HepG2 (cell line): ENCODE results near the gene KRTAP10-4. TPM values are rescaled to one million over a fixed set of nuclear protein-coding genes. Genes with fewer than 3 reads are reported as not detected.

Source experiments
- ATAC-seq: fragments of 200-7000 bp; cut with Tn5 transposase; 3 replicates; pipeline ENCODE4 v1.9.1; 2020; ENCODE audit warnings: mild to moderate bottlenecking, moderate library complexity
- BruUV-seq: library from RNA; stranded (reverse); fragments of 400-500 nt; replicated peaks from 2 replicates; lab custom pipeline; 2021; lab: Mats Ljungman, UMichigan
- CTCF ChIA-PET: fragments of 300-600 bp; formaldehyde crosslinking; extraction: SDS; loops from one replicate; lab custom pipeline; 2021; ENCODE audit warnings: low total read pairs, inconsistent platforms, low intra/inter-chr PET ratio; lab: Yijun Ruan, JAX
- POLR2A ChIA-PET: fragments of 350-600 bp; sonication (Branson Sonifier 250); formaldehyde crosslinking; loops from one replicate; lab custom pipeline; 2020; ENCODE audit warnings: antibody characterized with exemption, inconsistent platforms; lab: Yijun Ruan, JAX
- DNase-seq: peaks from one replicate; pipeline ENCODE4 v3.0.0-alpha.2; 2015; ENCODE audit warnings: low spot score
- FAIRE-seq: peaks from 3 replicates; lab custom pipeline; 2011; peaks lifted over from hg19 to GRCh38; lab: Jason Lieb, UNC
- H2AFZ ChIP-seq: one replicate; pipeline ENCODE4 v1.6.1; 2011; ENCODE audit warnings: low read length, inconsistent platforms
- H3K27ac ChIP-seq: fragments of 300-600 bp; 3 replicates; pipeline ENCODE4 v1.8.0; 2011; ENCODE audit warnings: mixed run types, mild to moderate bottlenecking, mixed read lengths, low read length, inconsistent platforms; ENCODE audit not compliant: insufficient read depth; ENCODE audit errors: extremely low read length
- H3K27me3 ChIP-seq, 2 experiments: fragments of 200-600 bp in 1 of 2; 2 replicates in 1 of 2; 3 replicates in 1 of 2; pipeline versions ENCODE4 v1.6.0 to v1.8.0; 2011; ENCODE audit warnings: low read length in 2 of 2, mild to moderate bottlenecking in 2 of 2, moderate library complexity in 2 of 2, inconsistent platforms in 1 of 2; ENCODE audit not compliant: insufficient read depth in 2 of 2, control insufficient read depth in 1 of 2
- H3K36me3 ChIP-seq, 2 experiments: fragments of 200-600 bp in 1 of 2; replicated peaks in 1 of 2; 2 replicates in 1 of 2; 3 replicates in 1 of 2; pipeline versions ENCODE4 v1.5.1 to v1.8.0; 2011; ENCODE audit warnings: low read length in 2 of 2, inconsistent platforms in 1 of 2; ENCODE audit not compliant: insufficient read depth in 2 of 2, control insufficient read depth in 1 of 2
- H3K4me1 ChIP-seq: 2 replicates; pipeline ENCODE4 v1.5.1; 2012; ENCODE audit warnings: low read length, inconsistent platforms; ENCODE audit not compliant: insufficient read depth
- H3K4me2 ChIP-seq: 2 replicates; pipeline ENCODE4 v1.6.0; 2011; ENCODE audit warnings: low read depth, low read length, inconsistent platforms
- H3K4me3 ChIP-seq, 3 experiments: fragments of 200-600 bp in 1 of 3; sonication (generic), shearing (Covaris generic) in 1 of 3; replicated peaks in 1 of 3; 2 replicates each; pipeline ENCODE4 v1.5.1; 2011 to 2016; ENCODE audit warnings: low read length in 3 of 3, inconsistent platforms in 2 of 3, low read depth in 2 of 3, mild to moderate bottlenecking in 2 of 3, control low read depth in 1 of 3, mixed read lengths in 1 of 3; ENCODE audit not compliant: insufficient read depth in 1 of 3
- H3K79me2 ChIP-seq: one replicate; pipeline ENCODE4 v1.6.1; 2011; ENCODE audit warnings: low read length, inconsistent platforms; ENCODE audit not compliant: insufficient read depth
- H3K9ac ChIP-seq: 2 replicates; pipeline ENCODE4 v1.6.0; 2011; ENCODE audit warnings: mild to moderate bottlenecking, low read depth, low read length, inconsistent platforms; ENCODE audit not compliant: insufficient read depth
- H3K9me3 ChIP-seq: 2 replicates; pipeline ENCODE4 v1.5.1; 2012; ENCODE audit warnings: mild to moderate bottlenecking, low read length
- H4K20me1 ChIP-seq: 2 replicates; pipeline ENCODE4 v1.6.0; 2011; ENCODE audit warnings: inconsistent platforms, mild to moderate bottlenecking, low read length, moderate library complexity; ENCODE audit not compliant: insufficient read depth
- CREB1 ChIP-seq, 2 experiments: fragments of 450-650 bp in 1 of 2; IDR thresholded peaks; 2 replicates each; pipeline ENCODE4 v1.6.1; 2016 to 2017; ENCODE audit warnings: control low read depth in 1 of 2, mild to moderate bottlenecking in 1 of 2, missing compliant biosample characterization in 1 of 2, missing genetic modification characterization in 1 of 2
- E2F1 ChIP-seq: sonication (generic); formaldehyde crosslinking; IDR thresholded peaks from 2 replicates; pipeline ENCODE4 v1.5.0; 2020; ENCODE audit warnings: missing genetic modification reagents
- GATAD2A ChIP-seq: IDR thresholded peaks from 2 replicates; pipeline ENCODE4 v1.6.1; 2016
- HNRNPH1 ChIP-seq: fragments of 200-400 bp; formaldehyde crosslinking; optimal IDR thresholded peaks from 2 replicates; pipeline ENCODE3; 2017; ENCODE audit warnings: mild to moderate bottlenecking, low read depth, low read length
- JARID2 ChIP-seq: sonication (generic); formaldehyde crosslinking; IDR thresholded peaks from 2 replicates; pipeline ENCODE4 v1.8.1; 2023; ENCODE audit warnings: missing genetic modification reagents, inconsistent platforms; ENCODE audit not compliant: insufficient replicate concordance
- MTERF4 ChIP-seq: sonication (generic); formaldehyde crosslinking; IDR thresholded peaks from 2 replicates; pipeline ENCODE4 v1.8.0; 2023; ENCODE audit warnings: mild to moderate bottlenecking, missing genetic modification reagents
- NPAS2 ChIP-seq: sonication (generic); formaldehyde crosslinking; IDR thresholded peaks from 2 replicates; pipeline ENCODE4 v1.8.0; 2022; ENCODE audit warnings: mild to moderate bottlenecking, missing genetic modification reagents, borderline replicate concordance
- NR3C1 ChIP-seq: sonication (generic); formaldehyde crosslinking; IDR thresholded peaks from 2 replicates; pipeline ENCODE4 v1.4.0; 2020; ENCODE audit warnings: missing genetic modification reagents
- SRSF9 ChIP-seq: fragments of 200-400 bp; formaldehyde crosslinking; IDR thresholded peaks from 2 replicates; pipeline ENCODE4 v1.6.1; 2018; ENCODE audit warnings: borderline replicate concordance, mild to moderate bottlenecking, low read depth, low read length; ENCODE audit not compliant: insufficient read depth, poor library complexity, severe bottlenecking
- ZFP36L1 ChIP-seq: sonication (generic); formaldehyde crosslinking; IDR thresholded peaks from 2 replicates; pipeline ENCODE4 v1.8.0; 2022; ENCODE audit warnings: mild to moderate bottlenecking, missing genetic modification reagents, moderate library complexity
- ZFY ChIP-seq: sonication (generic); formaldehyde crosslinking; IDR thresholded peaks from 2 replicates; pipeline ENCODE4 v1.4.0; 2020; ENCODE audit warnings: missing genetic modification reagents
- ZNF768 ChIP-seq: sonication (generic); formaldehyde crosslinking; IDR thresholded peaks from 2 replicates; pipeline ENCODE4 v1.4.0; 2020; ENCODE audit warnings: missing genetic modification reagents
- ZNF792 ChIP-seq: IDR thresholded peaks from 2 replicates; pipeline ENCODE4 v1.6.1; 2016
- WGBS: methylation state at CpG from one replicate; pipeline ENCODE4 v1.1.6; 2017; ENCODE audit warnings: low lambda C conversion rate; 5-methylcytosine and 5-hydroxymethylcytosine counted together
- in situ Hi-C: cut with HindIII; loops from 2 replicates; pipeline ENCODE4 v1.10.0; 2017; ENCODE audit warnings: low pct_unique_long_range_greater_than_20kb; ENCODE audit not compliant: extremely low pct_ligation_motif_present
- intact Hi-C: fragments of 100-400 bp; cut with micrococcal nuclease; formaldehyde crosslinking; loops from one replicate; pipeline ENCODE4 v1.10.0; 2022; ENCODE audit not compliant: unreplicated experiment
- polyA plus RNA-seq, 8 experiments: library from polyadenylated mRNA; depleted of rRNA in 3 of 8; stranded (reverse) in 7 of 8; unstranded in 1 of 8; fragments of >200 nt; fragmentation: Illumina TruSeq in 4 of 8; extraction: Trizol in 4 of 8; gene quantifications; 2 replicates each; pipeline versions ENCODE4 v1.2.1 to v1.2.3, GENCODE V29; 2011 to 2016; ENCODE audit warnings: low read depth in 4 of 8, missing spikeins in 1 of 8, mixed read lengths in 1 of 8; ENCODE audit not compliant: insufficient read depth in 1 of 8
- total RNA-seq, 5 experiments: library from RNA; depleted of rRNA; stranded (reverse); fragments of >200 nt; fragmentation: Illumina TruSeq; extraction: Trizol; gene quantifications; 2 replicates each; pipeline ENCODE4 v1.2.3, GENCODE V29; 2016; ENCODE audit warnings: low read depth in 1 of 5

The KRTAP10-4 gene
- total and polyA plus RNA-seq, 2 of the 13 experiments (the other 11 are each of a cell fraction or from before 2014, with no cell fraction given), result not detected

GRCh38 chr21:44530903-44531605 lies 42.5 kb upstream of the KRTAP10-4 start:
- in situ Hi-C loops, result no loop called here
- H3K4me2 ChIP-seq, result no peak overlapping the region
- no peak overlapping the region for H3K4me3 ChIP-seq
- peaks cover 7% of the 10 kb centered on the region for H3K4me1 ChIP-seq
- no peaks in the 10 kb centered on the region for H3K79me2 ChIP-seq
- H2AFZ ChIP-seq, result no peak overlapping the region
- no peak for DNase-seq
- POLR2A ChIA-PET, result no interaction called here
- no peaks in the 10 kb centered on the region for H4K20me1 ChIP-seq
- TF ChIP-seq HNRNPH1 (no peak), ZNF792 (no peak), ZFP36L1 (CRISPR knock-in tag) (no peak), ZFY (CRISPR knock-in tag) (no peak), NR3C1 (CRISPR knock-in tag) (no peak), GATAD2A (CRISPR knock-in tag) (no peak), NPAS2 (CRISPR knock-in tag) (no peak), SRSF9 (no peak), E2F1 (CRISPR knock-in tag) (no peak), JARID2 (no peak), MTERF4 (no peak), ZNF768 (no peak), CREB1 (IDR thresholded peaks at IDR 0.05) (no peak), CREB1 (CRISPR knock-in tag; IDR thresholded peaks at IDR 0.05) (no peak)
- CTCF ChIA-PET, result no interaction called here
- FAIRE-seq, result no peak
- intact Hi-C loops, result no loop called here
- BruUV-seq, result no TSS peak
- no peak overlapping the region for H3K9ac ChIP-seq
- H3K36me3 ChIP-seq, result no peaks in the 10 kb centered on the region
- no peaks in the 10 kb centered on the region for H3K9me3 ChIP-seq
- 47% methylated on average over 6 of the region's 23 CpGs for WGBS
- H3K27me3 ChIP-seq, result peaks cover 0 to 14% of the 10 kb centered on the region in 2 experiments; a peak in 1 of 5 replicates
- H3K27ac ChIP-seq, result no peak overlapping the region
- ATAC-seq, result no peak
